ENCODE results near the gene DBF4B.
A peak's percentile ranks its signal among the peaks of the same experiment; 100 is the strongest.

DBF4B gene

DNA sequence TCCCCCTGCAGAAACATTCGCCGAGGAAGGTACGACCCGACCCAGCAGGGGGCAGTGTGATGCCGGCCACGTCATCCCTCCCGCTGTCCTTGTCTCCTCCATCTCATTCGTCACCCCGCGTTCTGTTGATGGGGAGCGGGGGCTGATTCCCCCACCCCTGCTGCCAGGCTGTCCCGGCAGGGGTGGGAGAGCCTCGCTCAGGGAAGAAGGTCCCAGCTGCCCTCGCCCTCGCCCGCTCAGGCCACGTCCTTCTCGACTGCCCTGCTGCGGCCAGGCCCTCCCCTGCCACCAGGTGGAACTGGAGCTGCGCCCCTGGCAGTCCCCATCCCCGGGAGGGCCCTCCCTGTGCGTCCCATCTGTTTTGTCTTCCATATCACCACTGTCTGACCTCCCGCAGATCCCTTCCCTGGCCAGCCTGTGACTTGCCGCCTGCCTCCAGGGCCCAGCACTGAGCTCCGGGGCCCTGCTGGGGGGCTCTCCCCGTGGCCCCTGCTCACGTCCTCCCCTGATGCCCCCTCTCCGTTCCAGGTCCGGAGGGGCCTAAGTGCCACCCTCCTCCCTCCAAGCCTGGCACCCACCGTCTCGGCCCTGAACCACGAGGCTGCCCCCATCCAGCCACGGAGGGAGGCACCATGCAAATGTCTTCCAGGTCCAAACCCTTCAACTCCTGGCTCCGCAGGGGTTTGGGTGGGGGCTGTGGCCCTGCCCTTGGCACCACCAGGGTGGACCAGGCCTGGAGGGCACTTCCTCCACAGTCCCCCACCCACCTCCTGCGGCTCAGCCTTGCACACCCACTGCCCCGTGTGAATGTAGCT, 71.0 kb downstream of the DBF4B start:
- Histone ChIP-seq H3K27ac (ENCODE audit: poor library complexity, severe bottlenecking) (no peak overlapping the region), H3K27me3 (ENCODE audit: insufficient read depth, poor library complexity, severe bottlenecking) (no peaks in the 10 kb centered on the region), H3K4me3 (ENCODE audit: severe bottlenecking) (peak overlapping the region; percentile 32), H3K36me3 (ENCODE audit: low read depth) (no peaks in the 10 kb centered on the region), H3K9me3 (ENCODE audit: severe bottlenecking) (no peaks in the 10 kb centered on the region), H3K4me1 (ENCODE audit: insufficient read depth, poor library complexity, severe bottlenecking) (no peaks in the 10 kb centered on the region)
- DNase-seq (ENCODE audit: low spot score) = peak; percentile 84
- TF ChIP-seq, protein P1, sequence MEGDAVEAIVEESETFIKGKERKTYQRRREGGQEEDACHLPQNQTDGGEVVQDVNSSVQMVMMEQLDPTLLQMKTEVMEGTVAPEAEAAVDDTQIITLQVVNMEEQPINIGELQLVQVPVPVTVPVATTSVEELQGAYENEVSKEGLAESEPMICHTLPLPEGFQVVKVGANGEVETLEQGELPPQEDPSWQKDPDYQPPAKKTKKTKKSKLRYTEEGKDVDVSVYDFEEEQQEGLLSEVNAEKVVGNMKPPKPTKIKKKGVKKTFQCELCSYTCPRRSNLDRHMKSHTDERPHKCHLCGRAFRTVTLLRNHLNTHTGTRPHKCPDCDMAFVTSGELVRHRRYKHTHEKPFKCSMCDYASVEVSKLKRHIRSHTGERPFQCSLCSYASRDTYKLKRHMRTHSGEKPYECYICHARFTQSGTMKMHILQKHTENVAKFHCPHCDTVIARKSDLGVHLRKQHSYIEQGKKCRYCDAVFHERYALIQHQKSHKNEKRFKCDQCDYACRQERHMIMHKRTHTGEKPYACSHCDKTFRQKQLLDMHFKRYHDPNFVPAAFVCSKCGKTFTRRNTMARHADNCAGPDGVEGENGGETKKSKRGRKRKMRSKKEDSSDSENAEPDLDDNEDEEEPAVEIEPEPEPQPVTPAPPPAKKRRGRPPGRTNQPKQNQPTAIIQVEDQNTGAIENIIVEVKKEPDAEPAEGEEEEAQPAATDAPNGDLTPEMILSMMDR (IDR thresholded peaks at IDR 0.05; ENCODE audit: poor library complexity, severe bottlenecking) = peak; percentile 99
- peak; percentile 26; the same call in 2 of the 3 replicates for ATAC-seq (ENCODE audit: low read depth)

DNA sequence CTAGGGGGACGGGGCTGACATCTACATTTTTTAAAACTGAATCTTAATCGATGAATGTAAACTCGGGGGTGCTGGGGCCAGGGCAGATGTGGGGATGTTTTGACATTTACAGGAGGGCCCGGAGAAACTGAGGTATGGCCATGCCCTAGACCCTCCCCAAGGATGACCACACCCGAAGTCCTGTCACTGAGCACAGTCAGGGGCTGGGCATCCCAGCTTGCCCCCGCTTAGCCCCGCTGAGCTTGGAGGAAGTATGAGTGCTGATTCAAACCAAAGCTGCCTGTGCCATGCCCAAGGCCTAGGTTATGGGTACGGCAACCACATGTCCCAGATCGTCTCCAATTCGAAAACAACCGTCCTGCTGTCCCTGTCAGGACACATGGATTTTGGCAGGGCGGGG, 71.7 kb downstream of the DBF4B start:
- DNase-seq (ENCODE audit: low spot score) (no peak), ATAC-seq (ENCODE audit: low read depth) (no peak)
- Histone ChIP-seq H3K4me3 (ENCODE audit: severe bottlenecking) (no peak overlapping the region), H3K9me3 (ENCODE audit: severe bottlenecking) (no peaks in the 10 kb centered on the region), H3K36me3 (ENCODE audit: low read depth) (no peaks in the 10 kb centered on the region), H3K27ac (ENCODE audit: poor library complexity, severe bottlenecking) (no peak overlapping the region), H3K27me3 (ENCODE audit: insufficient read depth, poor library complexity, severe bottlenecking) (no peaks in the 10 kb centered on the region), H3K4me1 (ENCODE audit: insufficient read depth, poor library complexity, severe bottlenecking) (no peaks in the 10 kb centered on the region)
- TF ChIP-seq, protein P1 (IDR thresholded peaks at IDR 0.05; ENCODE audit: poor library complexity, severe bottlenecking) = no peak

DNA sequence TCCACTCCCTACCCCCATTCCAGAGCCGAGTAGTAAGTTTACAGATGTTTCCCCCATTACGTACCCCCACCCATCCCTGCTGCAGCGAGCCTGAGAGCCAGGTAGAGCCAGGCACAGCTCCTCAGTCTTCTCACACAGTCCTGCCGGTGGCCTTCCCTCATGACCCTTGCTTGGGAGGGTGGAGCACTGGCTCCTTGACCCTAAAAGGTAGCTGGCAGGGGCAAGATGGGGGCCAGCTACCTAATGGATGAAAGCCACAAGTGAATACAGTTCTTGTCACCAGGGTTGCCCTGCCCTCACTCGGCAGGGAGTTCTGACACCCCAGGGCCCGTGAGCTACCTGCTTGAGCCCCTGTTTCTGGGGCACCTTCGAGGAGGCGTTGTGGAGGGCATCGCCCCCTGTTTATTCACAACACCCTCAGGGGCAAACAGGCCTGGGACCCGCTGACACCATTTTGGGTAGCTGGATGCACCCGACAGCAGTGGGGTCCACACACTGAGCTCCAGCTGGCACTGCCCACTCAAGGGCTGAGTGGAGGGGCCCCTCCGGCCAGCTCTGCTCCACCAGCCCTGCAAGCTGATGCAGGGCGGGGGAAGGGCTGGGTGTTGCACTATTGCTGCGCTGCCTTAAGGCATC, 72.5 kb downstream of the DBF4B start:
- H3K9me3 ChIP-seq (ENCODE audit: severe bottlenecking) = no peaks in the 10 kb centered on the region
- H3K27ac ChIP-seq (ENCODE audit: poor library complexity, severe bottlenecking) = no peak overlapping the region
- H3K4me1 ChIP-seq (ENCODE audit: insufficient read depth, poor library complexity, severe bottlenecking) = no peaks in the 10 kb centered on the region
- H3K36me3 ChIP-seq (ENCODE audit: low read depth) = no peaks in the 10 kb centered on the region
- TF ChIP-seq, protein P1 (IDR thresholded peaks at IDR 0.05; ENCODE audit: poor library complexity, severe bottlenecking) = no peak
- no peak overlapping the region for H3K4me3 ChIP-seq (ENCODE audit: severe bottlenecking)
- no peak for DNase-seq (ENCODE audit: low spot score)
- no peak for ATAC-seq (ENCODE audit: low read depth)
- H3K27me3 ChIP-seq (ENCODE audit: insufficient read depth, poor library complexity, severe bottlenecking) = no peaks in the 10 kb centered on the region

DNA sequence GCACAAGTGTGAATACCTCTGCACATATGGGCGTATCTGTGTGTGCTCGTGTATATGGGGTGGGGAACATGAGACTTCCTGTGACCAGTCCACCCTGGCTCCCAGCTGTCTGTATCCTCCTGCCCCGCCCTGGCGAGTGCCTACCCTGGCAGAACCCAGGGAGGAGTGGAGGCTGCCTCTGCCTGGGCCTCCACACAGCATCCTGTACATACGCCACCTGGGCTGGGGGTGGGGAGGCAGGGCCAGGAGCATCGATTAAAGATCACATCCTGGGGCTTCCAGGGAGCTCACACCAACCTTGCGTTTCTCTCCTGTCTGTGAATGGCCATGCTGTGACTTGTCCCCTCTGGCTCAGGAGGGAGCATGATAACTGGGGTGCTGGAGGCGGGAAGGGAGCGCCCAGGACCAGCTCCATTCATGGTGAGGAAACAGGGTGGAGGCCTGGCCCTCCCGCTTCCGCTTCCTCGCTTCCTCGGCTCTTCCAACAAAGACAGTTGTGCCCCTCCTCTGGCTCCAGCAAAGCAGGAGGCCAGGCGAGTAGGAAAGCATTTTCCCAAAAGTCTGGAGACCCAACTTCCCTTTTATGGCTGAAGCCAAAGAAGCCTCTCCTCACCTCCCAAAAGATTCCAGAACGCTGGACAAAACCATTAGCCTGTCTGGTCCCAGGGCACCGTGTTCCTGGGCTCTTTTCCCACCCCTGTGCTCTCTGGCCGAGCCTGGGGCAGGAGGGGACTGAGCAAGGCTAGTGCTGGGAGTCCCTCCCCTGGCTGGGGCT, 73.3 kb downstream of the DBF4B start:
- H3K27ac ChIP-seq (ENCODE audit: poor library complexity, severe bottlenecking) = no peak overlapping the region

More for the DNA sequence above, 73.3 kb downstream of the DBF4B start:
- H3K9me3 ChIP-seq (ENCODE audit: severe bottlenecking) = no peaks in the 10 kb centered on the region
- TF ChIP-seq, protein P1 (IDR thresholded peaks at IDR 0.05; ENCODE audit: poor library complexity, severe bottlenecking) = no peak
- H3K4me1 ChIP-seq (ENCODE audit: insufficient read depth, poor library complexity, severe bottlenecking) = no peaks in the 10 kb centered on the region
- no peaks in the 10 kb centered on the region for H3K27me3 ChIP-seq (ENCODE audit: insufficient read depth, poor library complexity, severe bottlenecking)
- DNase-seq (ENCODE audit: low spot score) (no peak), ATAC-seq (ENCODE audit: low read depth) (no peak)
- no peak overlapping the region for H3K4me3 ChIP-seq (ENCODE audit: severe bottlenecking)
- no peaks in the 10 kb centered on the region for H3K36me3 ChIP-seq (ENCODE audit: low read depth)
